ENCODE data around the gene SLX9.

DNA sequence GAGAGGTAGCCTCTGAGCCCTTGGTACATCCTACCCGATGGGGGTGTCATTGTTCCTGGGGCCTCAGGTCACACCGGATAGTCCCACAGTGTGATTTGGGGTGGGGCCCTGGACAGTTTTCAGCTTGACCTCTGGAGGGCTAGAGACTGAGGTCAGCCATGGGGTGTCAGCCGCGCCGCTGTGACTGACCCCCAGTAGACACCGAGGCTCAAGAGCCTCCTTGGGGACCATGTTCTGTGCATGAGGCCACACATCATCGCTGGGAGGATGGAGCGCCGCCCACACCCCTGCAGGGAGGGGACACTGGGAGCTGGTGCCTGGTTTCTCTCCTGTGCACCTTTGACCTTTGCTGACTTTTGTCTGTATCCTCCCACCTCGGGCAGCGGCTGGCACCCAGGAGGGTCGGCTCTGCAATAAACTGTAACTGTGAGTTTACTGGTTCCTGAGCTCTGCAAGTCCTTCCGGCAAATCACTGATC, 41.8 kb upstream of the SLX9 start:
- TF ChIP-seq, protein P1, sequence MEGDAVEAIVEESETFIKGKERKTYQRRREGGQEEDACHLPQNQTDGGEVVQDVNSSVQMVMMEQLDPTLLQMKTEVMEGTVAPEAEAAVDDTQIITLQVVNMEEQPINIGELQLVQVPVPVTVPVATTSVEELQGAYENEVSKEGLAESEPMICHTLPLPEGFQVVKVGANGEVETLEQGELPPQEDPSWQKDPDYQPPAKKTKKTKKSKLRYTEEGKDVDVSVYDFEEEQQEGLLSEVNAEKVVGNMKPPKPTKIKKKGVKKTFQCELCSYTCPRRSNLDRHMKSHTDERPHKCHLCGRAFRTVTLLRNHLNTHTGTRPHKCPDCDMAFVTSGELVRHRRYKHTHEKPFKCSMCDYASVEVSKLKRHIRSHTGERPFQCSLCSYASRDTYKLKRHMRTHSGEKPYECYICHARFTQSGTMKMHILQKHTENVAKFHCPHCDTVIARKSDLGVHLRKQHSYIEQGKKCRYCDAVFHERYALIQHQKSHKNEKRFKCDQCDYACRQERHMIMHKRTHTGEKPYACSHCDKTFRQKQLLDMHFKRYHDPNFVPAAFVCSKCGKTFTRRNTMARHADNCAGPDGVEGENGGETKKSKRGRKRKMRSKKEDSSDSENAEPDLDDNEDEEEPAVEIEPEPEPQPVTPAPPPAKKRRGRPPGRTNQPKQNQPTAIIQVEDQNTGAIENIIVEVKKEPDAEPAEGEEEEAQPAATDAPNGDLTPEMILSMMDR (IDR thresholded peaks at IDR 0.05) = no peak
- TF ChIP-seq EZH2 (IDR thresholded peaks at IDR 0.05; ENCODE audit: borderline replicate concordance, insufficient read depth, low read depth, low read length, poor library complexity, severe bottlenecking) = no peak
